Measurements from ENCODE around the gene PIK3CB. TPM values are rescaled to one million over a fixed set of nuclear protein-coding genes. Genes with fewer than 3 reads are reported as not detected.

The PIK3CB gene
- total RNA-seq, 2 donors from 2014 or later, result 27.5 to 28.9 TPM

- Histone ChIP-seq H3K36me3 (no peaks in the 10 kb centered on the region), H3K27me3 (replicated peaks; ENCODE audit: insufficient read depth) (no peaks in the 10 kb centered on the region), H3K9me3 (no peaks in the 10 kb centered on the region), H3K27ac (no peak overlapping the region), H3K4me3 (no peak overlapping the region), H3K4me1 (replicated peaks) (no peaks in the 10 kb centered on the region)
- intact Hi-C loops (cut with DNase I), result no loop called here
- DNase-seq (ENCODE audit: low spot score), result no peak
- WGBS, result 93% methylated on average over 1 of the region's 1 CpG
- TF ChIP-seq CTCF (IDR thresholded peaks at IDR 0.05), result no peak
- TF ChIP-seq POLR2AphosphoS5 (IDR thresholded peaks at IDR 0.05), result no peak
- TF ChIP-seq POLR2A (IDR thresholded peaks at IDR 0.05), result no peak
Observed at GRCh38 chr3:138818185-138818860, 16.4 kb downstream of the PIK3CB start.

- Histone ChIP-seq H3K36me3 (no peaks in the 10 kb centered on the region), H3K4me3 (no peak overlapping the region), H3K27me3 (replicated peaks; ENCODE audit: insufficient read depth) (no peaks in the 10 kb centered on the region), H3K9me3 (no peaks in the 10 kb centered on the region), H3K4me1 (replicated peaks) (no peaks in the 10 kb centered on the region), H3K27ac (no peak overlapping the region)
- no peak for DNase-seq (ENCODE audit: low spot score)
- intact Hi-C loops (cut with DNase I), result no loop called here
- TF ChIP-seq POLR2AphosphoS5 (IDR thresholded peaks at IDR 0.05) (no peak), CTCF (IDR thresholded peaks at IDR 0.05) (no peak), POLR2A (IDR thresholded peaks at IDR 0.05) (no peak)
- 79% methylated on average over 3 of the region's 3 CpGs for WGBS
Observed at GRCh38 chr3:138817695-138818094, 17.0 kb downstream of the PIK3CB start.

GRCh38 chr3:138812806-138813205 is 21.9 kb downstream of the PIK3CB start:
- Histone ChIP-seq H3K27ac (no peak overlapping the region), H3K27me3 (replicated peaks; ENCODE audit: insufficient read depth) (no peaks in the 10 kb centered on the region), H3K4me3 (no peak overlapping the region), H3K9me3 (no peaks in the 10 kb centered on the region), H3K36me3 (no peaks in the 10 kb centered on the region), H3K4me1 (replicated peaks) (no peaks in the 10 kb centered on the region)
- no peak for DNase-seq (ENCODE audit: low spot score)
- no peak for TF ChIP-seq POLR2AphosphoS5 (IDR thresholded peaks at IDR 0.05)
- TF ChIP-seq POLR2A (IDR thresholded peaks at IDR 0.05), result no peak
- TF ChIP-seq CTCF (IDR thresholded peaks at IDR 0.05), result no peak
- WGBS, result 94% methylated on average over 2 of the region's 2 CpGs
- intact Hi-C loops (cut with DNase I), result no loop called here

- H3K27ac ChIP-seq, result no peak overlapping the region
- no peaks in the 10 kb centered on the region for H3K36me3 ChIP-seq
- no peaks in the 10 kb centered on the region for H3K9me3 ChIP-seq
- H3K4me3 ChIP-seq, result no peak overlapping the region
- DNase-seq (ENCODE audit: low spot score), result no peak
- H3K4me1 ChIP-seq (replicated peaks), result no peaks in the 10 kb centered on the region
- intact Hi-C loops (cut with DNase I), result no loop called here
- TF ChIP-seq POLR2AphosphoS5 (IDR thresholded peaks at IDR 0.05) (no peak), POLR2A (IDR thresholded peaks at IDR 0.05) (no peak), CTCF (IDR thresholded peaks at IDR 0.05) (no peak)
- H3K27me3 ChIP-seq (replicated peaks; ENCODE audit: insufficient read depth), result no peaks in the 10 kb centered on the region
- WGBS, result 81% methylated on average over 6 of the region's 6 CpGs
Observed at GRCh38 chr3:138809500-138810256, 25.1 kb downstream of the PIK3CB start.

Measured in prostate gland (tissue), 2 donors.